ENCODE results near the gene CHCHD6. TPM values are rescaled to one million over a fixed set of nuclear protein-coding genes. Genes with fewer than 3 reads are reported as not detected.

CHCHD6 gene
- total RNA-seq, 1 experiment from 2014 or later = 21.7 TPM

DNA sequence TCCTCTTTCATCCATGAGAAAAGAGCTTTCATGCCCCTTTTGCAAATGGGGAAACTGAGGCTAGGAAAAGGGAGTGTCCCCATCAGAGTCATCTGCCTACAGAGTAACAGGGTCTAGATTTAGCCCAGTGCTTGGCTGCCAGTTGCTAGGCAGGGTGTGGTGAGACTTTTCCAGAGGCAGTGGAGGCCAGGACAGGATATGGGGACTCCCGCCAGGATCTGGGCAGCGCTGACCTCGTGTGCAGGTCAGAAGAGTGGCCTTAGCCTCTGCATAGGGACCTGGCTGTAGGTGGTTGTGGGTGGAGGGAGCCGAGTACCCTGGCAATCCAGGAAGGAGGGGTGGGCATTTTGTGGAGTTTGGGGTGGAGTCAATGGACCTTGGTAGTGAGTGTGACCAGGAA is 283.1 kb downstream of the CHCHD6 start:
- peaks cover 44% of the 10 kb centered on the region for H3K36me3 ChIP-seq

DNA sequence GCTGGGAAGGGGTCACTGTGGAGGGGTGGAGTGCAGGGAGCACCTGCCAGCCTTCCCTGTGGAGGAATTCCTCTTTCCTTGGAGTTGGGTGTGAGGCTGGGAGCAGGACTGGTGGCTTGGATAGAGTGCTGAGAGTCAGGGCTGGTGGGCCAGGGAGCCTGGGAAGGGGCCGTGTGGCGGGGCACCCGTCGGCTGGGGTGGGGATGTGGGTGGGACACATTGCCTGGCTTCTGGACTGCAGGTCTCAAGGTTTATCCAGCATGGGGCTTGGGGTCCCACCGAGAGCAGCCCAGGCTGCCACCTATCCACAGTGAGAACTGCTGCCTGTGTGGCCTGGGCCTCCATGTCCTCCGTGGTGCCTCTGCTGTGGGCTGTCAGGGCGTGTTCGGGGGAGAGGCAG is 283.6 kb downstream of the CHCHD6 start:
- DNase-seq (ENCODE audit: low read depth in 1 of 2, low spot score in 2 of 2) = no peak
- no peak overlapping the region for H3K27ac ChIP-seq
- no peaks in the 10 kb centered on the region for H3K9me3 ChIP-seq (replicated peaks)
- peaks cover 10% of the 10 kb centered on the region for H3K4me1 ChIP-seq (replicated peaks)
- H3K36me3 ChIP-seq = peaks cover 47% of the 10 kb centered on the region
- H3K4me3 ChIP-seq = no peak overlapping the region
- no peaks in the 10 kb centered on the region for H3K27me3 ChIP-seq (replicated peaks)

More for the DNA sequence above, 283.1 kb downstream of the CHCHD6 start:
- H3K4me1 ChIP-seq (replicated peaks) = peaks cover 15% of the 10 kb centered on the region
- H3K27me3 ChIP-seq (replicated peaks) = no peaks in the 10 kb centered on the region
- H3K9me3 ChIP-seq (replicated peaks) = no peaks in the 10 kb centered on the region
- no peak for DNase-seq (ENCODE audit: low read depth in 1 of 2, low spot score in 2 of 2)
- no peak overlapping the region for H3K27ac ChIP-seq
- no peak overlapping the region for H3K4me3 ChIP-seq

DNA sequence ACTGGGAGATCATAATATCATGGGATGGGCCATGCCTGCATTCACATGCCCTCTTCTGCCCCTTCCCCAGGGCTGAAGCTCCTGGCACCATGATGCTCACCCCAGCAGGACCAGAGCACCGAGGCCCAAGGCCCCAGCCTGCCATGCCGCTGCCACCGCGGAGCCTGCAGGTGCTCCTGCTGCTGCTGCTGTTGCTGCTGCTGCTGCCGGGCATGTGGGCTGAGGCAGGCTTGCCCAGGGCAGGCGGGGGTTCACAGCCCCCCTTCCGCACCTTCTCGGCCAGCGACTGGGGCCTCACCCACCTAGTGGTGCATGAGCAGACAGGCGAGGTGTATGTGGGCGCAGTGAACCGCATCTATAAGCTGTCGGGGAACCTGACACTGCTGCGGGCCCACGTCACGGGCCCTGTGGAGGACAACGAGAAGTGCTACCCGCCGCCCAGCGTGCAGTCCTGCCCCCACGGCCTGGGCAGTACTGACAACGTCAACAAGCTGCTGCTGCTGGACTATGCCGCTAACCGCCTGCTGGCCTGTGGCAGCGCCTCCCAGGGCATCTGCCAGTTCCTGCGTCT is 284.5 kb downstream of the CHCHD6 start:
- H3K27ac ChIP-seq = no peak overlapping the region
- H3K9me3 ChIP-seq (replicated peaks) = no peaks in the 10 kb centered on the region
- peaks cover 9% of the 10 kb centered on the region for H3K4me1 ChIP-seq (replicated peaks)
- DNase-seq (ENCODE audit: low read depth in 1 of 2, low spot score in 2 of 2) = no peak
- H3K4me3 ChIP-seq = no peak overlapping the region
- peaks cover 54% of the 10 kb centered on the region for H3K36me3 ChIP-seq
- no peaks in the 10 kb centered on the region for H3K27me3 ChIP-seq (replicated peaks)

DNA sequence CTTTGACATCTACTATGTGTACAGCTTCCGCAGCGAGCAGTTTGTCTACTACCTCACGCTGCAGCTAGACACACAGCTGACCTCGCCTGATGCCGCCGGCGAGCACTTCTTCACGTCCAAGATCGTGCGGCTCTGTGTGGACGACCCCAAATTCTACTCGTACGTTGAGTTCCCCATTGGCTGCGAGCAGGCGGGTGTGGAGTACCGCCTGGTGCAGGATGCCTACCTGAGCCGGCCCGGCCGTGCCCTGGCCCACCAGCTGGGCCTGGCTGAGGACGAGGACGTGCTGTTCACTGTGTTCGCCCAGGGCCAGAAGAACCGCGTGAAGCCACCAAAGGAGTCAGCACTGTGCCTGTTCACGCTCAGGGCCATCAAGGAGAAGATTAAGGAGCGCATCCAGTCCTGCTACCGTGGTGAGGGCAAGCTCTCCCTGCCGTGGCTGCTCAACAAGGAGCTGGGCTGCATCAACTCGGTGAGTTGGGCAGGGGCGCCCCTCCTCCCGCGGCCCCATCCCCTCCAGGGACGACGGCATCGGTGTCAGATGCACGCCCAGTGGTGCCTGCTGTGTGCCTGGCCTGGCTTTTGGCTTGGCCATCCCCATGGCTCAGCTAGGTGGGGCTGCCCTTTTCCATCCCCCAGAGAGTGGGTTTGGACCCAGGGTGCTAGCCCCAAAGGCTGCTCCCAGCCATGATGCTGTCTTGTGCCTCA is 285.4 kb downstream of the CHCHD6 start:
- Histone ChIP-seq H3K9me3 (replicated peaks) (no peaks in the 10 kb centered on the region), H3K27ac (no peak overlapping the region), H3K36me3 (peaks cover 51% of the 10 kb centered on the region), H3K4me3 (no peak overlapping the region), H3K27me3 (replicated peaks) (no peaks in the 10 kb centered on the region), H3K4me1 (replicated peaks) (peaks cover 3% of the 10 kb centered on the region)
- no peak for DNase-seq (ENCODE audit: low read depth in 1 of 2, low spot score in 2 of 2)

DNA sequence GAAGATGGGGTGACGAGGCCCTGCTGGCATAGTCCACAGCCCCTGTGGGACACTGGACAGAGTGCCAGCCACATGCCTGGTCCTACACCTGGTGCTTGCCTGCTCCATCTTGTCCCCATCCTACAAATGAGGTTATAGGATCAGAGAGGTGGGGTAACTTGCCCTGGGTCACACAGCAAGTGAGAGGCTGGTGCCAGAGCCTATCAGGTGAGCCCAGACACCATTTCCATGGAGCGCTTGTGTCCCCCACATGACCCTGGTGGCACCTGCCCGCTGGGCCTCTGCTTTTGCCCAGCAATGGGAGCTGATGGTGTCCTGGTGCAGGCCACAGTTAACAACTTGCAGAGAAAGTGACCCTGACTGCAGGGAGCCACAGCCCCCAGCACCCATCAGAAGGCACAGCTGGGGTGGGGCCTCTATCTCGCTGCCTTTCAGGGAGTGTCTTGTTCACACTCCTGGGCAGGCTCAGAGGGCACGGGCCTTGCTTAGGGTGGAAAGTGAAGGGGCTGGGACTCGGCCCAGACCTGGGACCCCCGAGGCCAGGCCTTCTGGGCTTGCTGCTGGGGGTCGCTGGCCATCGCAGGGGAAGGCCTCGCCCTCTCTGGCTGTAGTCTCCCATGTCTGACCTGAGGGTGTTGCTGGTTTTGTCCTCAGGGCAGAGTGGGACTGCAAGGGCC is 286.1 kb downstream of the CHCHD6 start:
- H3K27ac ChIP-seq = no peak overlapping the region
- no peak overlapping the region for H3K4me3 ChIP-seq
- DNase-seq (ENCODE audit: low read depth in 1 of 2, low spot score in 2 of 2) = no peak
- H3K9me3 ChIP-seq (replicated peaks) = no peaks in the 10 kb centered on the region
- H3K4me1 ChIP-seq (replicated peaks) = no peaks in the 10 kb centered on the region
- no peaks in the 10 kb centered on the region for H3K27me3 ChIP-seq (replicated peaks)
- H3K36me3 ChIP-seq = peaks cover 51% of the 10 kb centered on the region

DNA sequence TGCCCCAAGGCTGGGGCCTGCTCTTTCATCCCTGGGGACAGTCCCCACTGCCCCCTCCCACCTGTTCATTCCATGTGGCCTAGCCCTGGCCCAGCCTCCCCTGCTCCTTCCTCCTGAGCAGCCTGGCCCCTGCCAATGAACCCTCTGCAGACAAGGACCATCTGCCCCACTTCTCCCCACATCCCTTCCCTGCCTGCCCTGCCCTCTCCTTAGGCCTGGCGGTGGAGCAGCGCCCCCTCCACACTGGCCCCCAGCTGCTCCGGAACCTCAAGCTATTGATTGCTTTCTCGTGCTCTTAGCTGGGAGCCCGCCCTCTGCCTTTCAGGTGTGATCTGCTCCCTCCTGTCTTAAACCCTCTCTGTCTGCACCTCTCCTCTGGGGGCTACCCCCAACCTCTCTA is 286.9 kb downstream of the CHCHD6 start:
- H3K4me1 ChIP-seq (replicated peaks) = no peaks in the 10 kb centered on the region
- H3K36me3 ChIP-seq = peaks cover 53% of the 10 kb centered on the region
- no peak overlapping the region for H3K27ac ChIP-seq
- DNase-seq (ENCODE audit: low read depth in 1 of 2, low spot score in 2 of 2) = no peak
- H3K4me3 ChIP-seq = no peak overlapping the region
- no peaks in the 10 kb centered on the region for H3K27me3 ChIP-seq (replicated peaks)
- H3K9me3 ChIP-seq (replicated peaks) = no peaks in the 10 kb centered on the region

DNA sequence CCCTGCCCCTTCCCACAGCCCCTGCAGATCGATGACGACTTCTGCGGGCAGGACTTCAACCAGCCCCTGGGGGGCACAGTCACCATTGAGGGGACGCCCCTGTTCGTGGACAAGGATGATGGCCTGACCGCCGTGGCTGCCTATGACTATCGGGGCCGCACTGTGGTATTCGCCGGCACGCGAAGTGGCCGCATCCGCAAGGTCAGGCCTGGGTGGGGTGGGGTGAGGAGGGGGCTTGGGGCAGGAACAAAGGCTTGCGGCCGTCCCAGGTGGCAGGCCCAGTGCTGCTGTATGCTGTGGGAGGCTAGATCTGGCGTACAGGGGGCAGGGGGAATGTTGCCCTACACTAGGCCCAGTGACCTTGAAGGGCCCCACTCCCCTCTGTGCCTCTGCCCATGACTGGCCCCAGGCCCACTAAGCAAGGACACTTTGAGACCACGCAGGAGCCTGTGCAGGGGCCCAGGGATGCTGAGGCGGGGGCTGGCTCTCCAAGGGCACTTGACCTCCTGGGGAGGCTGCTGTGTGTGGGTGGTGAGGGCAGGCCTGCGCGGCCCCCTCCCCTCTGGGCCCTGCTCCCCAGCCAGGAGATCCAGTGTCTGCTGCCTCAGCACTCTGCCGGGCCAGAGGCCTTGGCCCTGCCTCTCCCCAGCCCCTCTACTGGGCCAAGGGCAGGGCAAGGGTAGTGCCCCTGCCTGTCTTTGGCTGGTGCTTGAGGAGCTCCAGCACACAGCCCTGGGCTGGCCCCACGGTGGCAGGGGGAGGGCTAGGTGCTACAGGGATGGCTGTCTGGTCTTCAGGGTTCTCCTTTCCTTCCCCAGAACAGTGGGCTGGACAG is 287.5 kb downstream of the CHCHD6 start:
- Histone ChIP-seq H3K4me3 (no peak overlapping the region), H3K9me3 (replicated peaks) (no peaks in the 10 kb centered on the region), H3K27me3 (replicated peaks) (no peaks in the 10 kb centered on the region), H3K27ac (no peak overlapping the region), H3K36me3 (peaks cover 58% of the 10 kb centered on the region), H3K4me1 (replicated peaks) (no peaks in the 10 kb centered on the region)
- DNase-seq (ENCODE audit: low read depth in 1 of 2, low spot score in 2 of 2) = no peak

DNA sequence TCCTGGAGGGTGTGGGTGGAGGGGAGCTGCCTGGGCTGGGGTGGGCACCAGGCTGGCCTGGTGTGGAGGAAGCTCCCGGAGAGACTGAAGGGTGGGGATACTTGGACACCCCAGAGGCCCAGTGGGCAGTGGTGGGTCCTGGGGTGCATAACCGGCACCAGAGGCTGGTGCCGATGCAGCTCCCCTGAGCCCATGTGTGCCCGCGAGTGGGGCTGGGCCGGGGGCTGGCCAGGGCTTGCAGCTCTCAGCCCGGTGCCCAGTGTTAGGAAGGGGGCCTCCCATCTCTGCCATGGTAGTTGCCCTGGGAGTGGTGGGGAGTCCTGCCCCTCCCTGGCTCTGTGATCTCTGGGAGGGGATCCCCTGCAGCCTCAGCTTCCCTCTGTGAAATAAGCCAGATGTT is 288.2 kb downstream of the CHCHD6 start:
- peaks cover 61% of the 10 kb centered on the region for H3K36me3 ChIP-seq
- no peaks in the 10 kb centered on the region for H3K9me3 ChIP-seq (replicated peaks)
- H3K4me3 ChIP-seq = no peak overlapping the region
- no peaks in the 10 kb centered on the region for H3K4me1 ChIP-seq (replicated peaks)
- no peak for DNase-seq (ENCODE audit: low read depth in 1 of 2, low spot score in 2 of 2)
- no peaks in the 10 kb centered on the region for H3K27me3 ChIP-seq (replicated peaks)
- no peak overlapping the region for H3K27ac ChIP-seq

DNA sequence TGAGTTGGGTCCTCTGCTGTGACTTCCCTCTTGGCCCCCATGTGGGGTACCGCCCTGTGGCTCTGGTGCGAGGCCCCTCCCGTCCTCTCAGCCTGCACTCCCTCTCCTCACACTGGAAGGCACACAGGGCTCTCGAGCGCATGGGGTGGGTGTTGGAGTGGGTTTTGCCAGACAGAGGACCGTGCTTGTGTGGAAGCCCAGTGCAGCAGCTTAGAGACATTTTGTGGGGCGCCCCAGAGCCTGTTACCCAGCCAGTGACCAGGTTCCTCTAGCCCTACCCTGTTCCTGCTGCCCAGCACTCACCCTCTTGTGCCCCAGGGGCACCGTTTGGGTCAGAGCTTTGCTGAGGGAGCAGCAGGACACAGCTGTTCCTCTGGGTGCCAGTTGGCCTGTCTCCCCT is 288.7 kb downstream of the CHCHD6 start:
- DNase-seq (ENCODE audit: low read depth in 1 of 2, low spot score in 2 of 2) = no peak
- Histone ChIP-seq H3K27me3 (replicated peaks) (no peaks in the 10 kb centered on the region), H3K4me3 (no peak overlapping the region), H3K9me3 (replicated peaks) (no peaks in the 10 kb centered on the region), H3K4me1 (replicated peaks) (no peaks in the 10 kb centered on the region), H3K36me3 (peaks cover 61% of the 10 kb centered on the region), H3K27ac (no peak overlapping the region)

DNA sequence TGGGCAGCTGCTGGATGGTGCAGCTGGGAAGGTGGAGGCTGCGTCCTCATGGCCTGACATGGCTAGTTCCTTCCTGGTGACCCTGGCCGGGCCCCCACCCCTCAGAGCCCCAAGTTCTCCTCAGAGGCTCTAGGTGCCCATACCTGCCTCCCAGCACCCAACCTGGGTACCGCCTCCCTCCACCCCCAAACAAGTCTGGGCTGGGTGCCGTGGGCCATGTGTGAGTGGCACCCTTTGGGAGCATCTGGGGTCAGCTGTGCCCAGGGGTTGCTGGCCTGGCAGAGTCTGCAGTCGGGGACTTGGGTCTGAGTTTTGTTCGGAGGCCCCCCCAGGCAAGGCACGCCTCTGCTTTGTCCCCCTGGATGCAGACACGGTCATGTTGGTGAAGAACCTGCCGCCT is 289.4 kb downstream of the CHCHD6 start:
- Histone ChIP-seq H3K9me3 (replicated peaks) (no peaks in the 10 kb centered on the region), H3K27ac (no peak overlapping the region), H3K4me1 (replicated peaks) (no peaks in the 10 kb centered on the region), H3K36me3 (peaks cover 65% of the 10 kb centered on the region), H3K4me3 (no peak overlapping the region), H3K27me3 (replicated peaks) (no peaks in the 10 kb centered on the region)
- DNase-seq (ENCODE audit: low read depth in 1 of 2, low spot score in 2 of 2) = no peak

DNA sequence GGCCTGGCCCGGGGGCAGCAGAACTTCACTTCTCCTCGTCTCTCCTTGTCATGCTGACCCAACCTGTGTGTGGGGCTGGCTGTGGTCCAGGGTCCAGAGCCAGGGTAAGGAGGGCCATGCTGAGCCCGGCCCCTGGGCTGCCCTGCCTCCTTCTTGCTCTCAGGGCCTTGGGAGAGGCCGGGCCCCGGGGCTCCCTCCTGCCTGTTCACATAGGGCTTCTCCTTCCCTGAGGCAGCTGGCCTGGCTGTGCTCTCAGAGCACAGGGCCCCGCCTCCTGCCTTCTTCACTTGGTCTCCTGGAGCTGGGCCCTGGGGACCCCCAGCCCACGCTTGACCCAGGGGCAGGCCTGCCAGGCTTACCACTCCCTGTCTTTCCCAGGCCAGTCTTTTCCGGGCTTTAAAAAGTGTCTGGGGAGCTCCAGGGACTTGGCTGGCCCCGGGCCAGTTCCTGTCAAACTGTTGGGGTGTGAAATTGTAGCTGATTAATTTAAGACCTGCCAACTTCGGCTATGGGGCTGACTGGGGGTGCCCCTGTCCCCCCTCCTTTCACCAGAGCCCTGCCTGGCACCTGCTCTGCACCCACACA is 290.7 kb downstream of the CHCHD6 start:
- Histone ChIP-seq H3K27ac (no peak overlapping the region), H3K4me3 (no peak overlapping the region), H3K27me3 (replicated peaks) (no peaks in the 10 kb centered on the region), H3K4me1 (replicated peaks) (no peaks in the 10 kb centered on the region), H3K9me3 (replicated peaks) (no peaks in the 10 kb centered on the region), H3K36me3 (peaks cover 54% of the 10 kb centered on the region)
- DNase-seq (ENCODE audit: low read depth in 1 of 2, low spot score in 2 of 2) = no peak

DNA sequence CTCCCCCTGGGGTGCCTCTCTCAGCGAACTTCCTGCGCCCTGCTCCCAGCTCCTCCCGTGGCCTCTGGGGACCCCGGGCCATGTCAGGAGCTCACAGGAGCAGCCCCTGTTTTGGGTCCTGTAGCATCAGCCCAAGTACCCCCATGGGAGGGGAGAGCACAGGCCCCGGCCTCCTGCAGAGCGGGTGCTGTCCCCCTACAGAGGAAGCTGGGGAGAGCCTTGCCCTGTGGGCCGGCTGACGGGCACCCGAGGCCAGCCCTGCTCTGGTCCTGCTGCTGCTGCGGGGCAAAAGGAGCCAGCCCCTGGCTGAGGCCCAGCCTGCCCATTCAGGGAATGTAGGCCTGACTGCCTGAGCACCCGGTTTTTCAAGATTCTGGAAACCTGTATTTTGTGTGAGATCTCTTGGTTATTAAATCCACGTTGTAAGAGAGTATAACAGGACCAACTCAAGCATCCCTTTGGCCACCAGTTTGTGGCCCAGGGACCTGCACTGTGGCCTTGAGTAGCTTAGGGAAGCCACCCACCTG is 291.3 kb downstream of the CHCHD6 start:
- peaks cover 48% of the 10 kb centered on the region for H3K36me3 ChIP-seq
- no peaks in the 10 kb centered on the region for H3K27me3 ChIP-seq (replicated peaks)
- H3K4me3 ChIP-seq = no peak overlapping the region
- H3K9me3 ChIP-seq (replicated peaks) = no peaks in the 10 kb centered on the region
- no peak for DNase-seq (ENCODE audit: low read depth in 1 of 2, low spot score in 2 of 2)
- no peak overlapping the region for H3K27ac ChIP-seq
- H3K4me1 ChIP-seq (replicated peaks) = no peaks in the 10 kb centered on the region

DNA sequence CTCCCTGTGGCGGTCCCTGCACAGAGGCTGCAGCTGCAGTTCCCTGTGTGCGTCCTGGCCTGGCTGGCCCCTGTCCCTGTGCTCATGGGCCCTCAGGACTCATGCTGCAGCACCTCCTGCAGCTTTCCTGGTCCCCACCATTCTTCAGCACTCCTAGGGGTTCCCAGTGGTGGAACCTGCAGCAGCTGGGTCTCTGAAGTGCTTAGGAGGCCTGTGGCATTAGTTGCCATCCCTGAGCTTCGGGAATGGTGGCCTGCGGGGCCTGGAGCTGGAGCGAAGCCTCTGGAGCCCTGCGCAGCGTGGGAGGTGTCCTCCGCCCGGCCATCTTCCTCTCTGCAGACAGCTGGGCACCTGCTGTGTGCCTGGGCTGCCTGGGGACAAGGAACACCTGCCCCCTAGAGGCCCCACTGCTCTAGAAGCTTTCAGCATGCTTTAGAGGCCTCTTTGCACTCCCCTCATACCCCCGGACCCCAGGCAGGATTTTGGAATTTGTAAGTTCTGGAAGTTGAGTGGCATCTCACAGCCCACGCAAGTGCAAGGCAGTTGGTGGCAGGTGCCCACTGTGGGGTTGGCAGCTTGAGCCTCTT is 292.0 kb downstream of the CHCHD6 start:
- Histone ChIP-seq H3K27me3 (replicated peaks) (no peaks in the 10 kb centered on the region), H3K4me3 (no peak overlapping the region), H3K9me3 (replicated peaks) (no peaks in the 10 kb centered on the region), H3K27ac (no peak overlapping the region), H3K4me1 (replicated peaks) (peaks cover under 1% of the 10 kb centered on the region), H3K36me3 (peaks cover 45% of the 10 kb centered on the region)
- no peak for DNase-seq (ENCODE audit: low read depth in 1 of 2, low spot score in 2 of 2)

Data from SJSA1 (cell line).